GM19025 (cell line): ENCODE results near the gene PBX2.
"Not testable (repeated sequence)": the region's sequence is repeated elsewhere in the genome, so short reads cannot be mapped to it uniquely, and the experiment has no call there.

ENCODE experiments used
- ATAC-seq: cut with Tn5 transposase; IDR thresholded peaks from one replicate; pipeline ENCODE4 v1.9.1; 2021; ENCODE audit warnings: mild to moderate bottlenecking, low read depth, moderate library complexity; ENCODE audit not compliant: unreplicated experiment

Gene PBX2

DNA sequence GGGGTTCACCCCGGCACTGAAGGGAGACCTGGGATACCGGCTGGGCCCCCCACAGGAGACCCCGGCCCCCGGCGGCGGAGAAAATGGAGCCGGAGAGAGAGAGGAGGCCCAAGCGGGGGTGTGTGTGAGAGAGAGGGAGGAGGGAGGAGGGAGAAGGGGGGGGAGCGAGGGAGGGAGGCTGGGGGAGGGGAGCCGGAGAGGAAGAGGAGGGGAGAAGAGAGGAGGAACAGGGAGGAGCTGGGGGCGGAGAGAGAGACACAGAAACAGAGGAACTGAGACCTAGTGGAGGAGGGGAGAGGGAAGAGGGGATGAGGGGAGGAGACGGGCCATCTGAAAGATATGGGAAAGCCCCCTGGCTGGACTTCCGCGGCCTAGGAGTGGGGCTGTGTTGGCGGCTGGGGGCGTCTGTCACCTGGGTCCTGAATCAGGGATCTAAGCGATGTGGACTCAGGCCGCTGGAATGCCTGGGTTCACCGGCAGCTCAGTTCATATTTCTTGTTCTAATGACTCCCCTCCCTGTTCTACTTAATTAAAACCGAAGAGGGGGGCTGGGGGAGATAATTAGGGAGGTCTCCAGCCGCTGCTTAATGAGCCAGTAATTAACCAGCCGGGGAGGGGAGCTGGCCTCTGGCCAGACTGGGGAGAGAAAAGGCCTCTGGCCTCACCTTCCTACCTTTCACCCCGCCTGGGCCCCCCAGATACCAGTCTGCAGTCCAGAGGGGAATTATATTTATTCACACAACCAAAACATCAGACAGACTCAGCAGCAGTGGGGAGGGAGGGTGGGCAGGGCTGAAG lies at the start of gene PBX2:
Gene PBX2 (minus strand): TSS at position 149 of the 798 bp plus-strand sequence. CDS start 287 bp downstream, outside the sequence.
- peak; percentile 52 for ATAC-seq

DNA sequence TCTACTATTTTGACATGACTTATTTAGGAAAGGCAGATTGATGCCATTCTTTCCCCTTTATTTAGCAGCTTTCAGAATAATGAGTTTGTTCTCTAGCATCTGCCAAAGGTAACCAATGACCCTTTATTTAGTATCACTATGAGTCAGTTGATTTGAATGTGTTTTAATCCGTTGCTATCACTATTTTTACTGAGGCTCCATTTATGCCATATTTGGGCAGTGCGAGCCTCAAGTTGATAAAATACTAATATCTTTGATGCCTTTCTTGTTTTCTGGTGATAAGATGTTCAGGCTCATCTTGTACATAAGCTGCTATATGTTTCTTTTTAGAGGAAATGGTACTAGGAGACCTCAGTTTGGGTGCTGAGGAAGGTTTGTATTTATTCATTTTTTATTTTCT lies 49.5 kb upstream of the PBX2 start:
- no peak for ATAC-seq

DNA sequence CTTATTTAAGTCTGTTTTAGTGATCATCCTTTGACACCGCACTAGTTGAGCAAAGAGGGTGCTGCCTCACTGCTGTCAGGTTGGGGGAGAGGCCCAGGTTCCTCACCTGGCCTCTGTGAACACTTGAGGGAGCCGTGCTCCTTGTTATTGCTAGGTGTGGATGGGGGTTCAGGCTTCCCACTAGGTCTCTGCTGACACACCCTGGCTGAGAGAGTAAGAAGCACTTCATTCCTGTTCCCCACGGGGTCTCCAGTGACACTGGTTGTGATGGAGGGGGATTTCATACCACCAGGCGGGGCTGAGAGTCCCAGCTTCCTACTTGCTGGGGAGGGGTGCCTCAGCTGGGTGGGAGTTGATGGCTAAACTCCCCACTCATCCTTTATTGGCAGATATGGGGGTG lies 44.9 kb upstream of the PBX2 start:
- no peak for ATAC-seq

- ATAC-seq: no peak
Observed at GRCh38 chr6:32226434-32226833, 36.4 kb upstream of the PBX2 start.

- peak; percentile 58 for ATAC-seq
Observed at GRCh38 chr6:32224696-32225095, 34.7 kb upstream of the PBX2 start.

DNA sequence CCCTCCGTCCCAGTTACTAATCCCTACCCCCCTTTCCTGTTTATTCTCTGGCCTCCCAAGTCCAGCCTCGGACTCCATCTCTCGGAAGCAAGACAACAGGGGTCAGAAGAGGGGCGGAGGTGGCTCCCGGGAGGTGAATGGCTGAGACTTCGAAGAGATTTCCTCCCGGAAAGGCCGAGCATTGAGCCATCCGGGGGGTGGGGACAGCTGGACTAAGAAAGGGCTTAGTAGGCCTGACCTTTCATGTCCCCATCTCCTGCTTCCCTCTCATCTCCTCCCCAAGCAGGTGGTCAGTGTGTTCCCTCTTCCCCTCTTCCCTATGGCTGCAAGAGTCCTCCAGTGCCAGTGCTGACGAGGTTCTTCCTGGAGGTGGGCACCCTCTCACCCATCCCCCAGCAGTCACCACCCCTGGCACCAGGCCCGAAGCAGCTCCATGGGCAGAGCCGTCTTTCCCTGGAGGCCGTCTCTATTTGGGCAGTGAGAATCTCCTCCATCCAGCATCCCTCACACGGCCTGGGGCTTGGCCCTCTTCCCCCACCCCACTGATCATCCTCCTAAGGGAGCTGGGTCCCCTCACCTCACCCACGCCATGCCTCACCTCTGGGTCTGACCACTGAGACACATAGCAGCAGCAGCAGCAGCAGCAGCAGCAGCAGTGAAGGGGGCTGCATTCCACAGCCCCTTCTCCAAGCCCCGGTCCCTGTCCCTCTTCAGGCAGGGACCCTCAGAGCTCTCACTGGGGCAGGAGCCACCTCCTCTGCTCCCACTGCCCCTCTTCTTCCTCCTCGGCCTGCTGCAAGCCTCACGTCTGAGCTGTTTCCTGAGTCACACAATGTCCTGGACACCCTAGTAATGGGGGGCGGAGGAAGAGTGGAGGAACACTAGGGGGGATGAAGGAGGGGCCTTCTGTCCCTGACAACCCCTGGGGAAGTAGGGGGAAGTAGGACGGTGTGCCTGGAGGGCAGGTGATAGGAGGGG lies 33.5 kb upstream of the PBX2 start, which contains the start of gene NOTCH4:
Gene NOTCH4 (minus strand): TSS at position 810 of the 978 bp plus-strand sequence. CDS start 139 bp downstream, at position 671.
- no peak for ATAC-seq

- no peak for ATAC-seq
Observed at GRCh38 chr6:32222333-32223230, 32.6 kb upstream of the PBX2 start.

DNA sequence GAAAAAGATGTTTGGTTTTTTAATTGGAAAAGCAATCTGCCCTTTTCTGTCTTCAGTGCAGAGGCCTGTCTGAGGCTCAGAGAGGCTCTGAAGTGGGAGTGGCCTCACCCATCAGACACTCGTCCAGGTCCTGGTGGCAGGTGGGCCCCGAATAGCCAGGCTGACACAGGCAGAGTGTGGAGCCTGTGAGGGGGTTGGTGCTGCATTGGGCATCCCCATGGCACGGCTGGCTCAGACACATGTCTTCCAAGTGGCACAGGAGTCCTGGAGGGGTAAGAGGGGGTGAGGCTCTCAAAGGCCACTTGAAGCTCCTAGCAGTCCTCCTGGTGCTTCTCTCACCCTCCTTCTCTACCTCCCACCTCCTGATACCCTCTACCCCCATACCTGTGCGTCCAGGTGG lies 30.0 kb upstream of the PBX2 start:
- ATAC-seq: no peak

- ATAC-seq: no peak
Observed at GRCh38 chr6:32218167-32218566, 28.2 kb upstream of the PBX2 start.

DNA sequence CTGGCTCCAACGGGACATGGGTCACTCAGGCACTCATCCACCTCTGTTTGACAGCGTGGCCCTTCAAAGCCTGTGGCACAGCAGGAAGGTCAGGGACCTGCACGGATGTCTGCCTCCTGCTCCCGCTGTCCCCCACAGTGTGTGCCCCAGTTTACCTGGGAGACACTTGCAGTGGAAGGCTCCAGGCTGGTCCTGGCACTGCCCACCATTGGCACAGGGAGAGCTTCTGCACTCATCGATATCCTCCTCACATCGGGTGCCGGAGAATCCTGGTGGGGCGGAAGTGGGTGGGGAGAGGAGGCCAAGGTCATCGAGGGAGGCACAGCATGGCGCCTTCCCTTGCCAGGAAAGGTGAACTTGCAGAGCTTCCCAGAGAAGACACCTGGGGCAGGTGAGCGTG lies 27.0 kb upstream of the PBX2 start:
- no peak for ATAC-seq

DNA sequence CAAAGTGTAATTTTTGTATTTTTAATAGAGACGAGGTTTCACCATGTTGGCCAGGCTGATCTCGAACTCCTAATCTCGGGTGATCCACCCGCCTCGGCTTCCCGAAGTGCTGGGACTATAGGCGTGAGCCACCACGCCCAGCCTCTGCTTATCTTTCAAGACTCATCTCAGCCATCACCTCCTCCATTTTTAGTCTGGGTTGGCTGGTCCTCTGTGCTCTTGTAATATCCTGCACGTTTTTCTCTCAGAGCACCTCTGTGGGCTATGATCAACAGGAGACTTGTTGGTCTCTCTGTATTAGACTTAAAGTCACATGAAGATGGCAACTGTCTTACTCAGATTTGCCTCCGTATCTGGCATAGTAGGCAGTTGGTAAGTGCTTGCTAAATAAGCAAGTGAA lies 26.3 kb upstream of the PBX2 start:
- ATAC-seq: no peak

- no peak for ATAC-seq
Observed at GRCh38 chr6:32215617-32216016, 25.6 kb upstream of the PBX2 start.

- no peak for ATAC-seq
Observed at GRCh38 chr6:32214126-32214525, 24.1 kb upstream of the PBX2 start.

- ATAC-seq: no peak
Observed at GRCh38 chr6:32213649-32214048, 23.6 kb upstream of the PBX2 start.

GRCh38 chr6:32212076-32212760 lies 22.2 kb upstream of the PBX2 start:
- no peak for ATAC-seq

DNA sequence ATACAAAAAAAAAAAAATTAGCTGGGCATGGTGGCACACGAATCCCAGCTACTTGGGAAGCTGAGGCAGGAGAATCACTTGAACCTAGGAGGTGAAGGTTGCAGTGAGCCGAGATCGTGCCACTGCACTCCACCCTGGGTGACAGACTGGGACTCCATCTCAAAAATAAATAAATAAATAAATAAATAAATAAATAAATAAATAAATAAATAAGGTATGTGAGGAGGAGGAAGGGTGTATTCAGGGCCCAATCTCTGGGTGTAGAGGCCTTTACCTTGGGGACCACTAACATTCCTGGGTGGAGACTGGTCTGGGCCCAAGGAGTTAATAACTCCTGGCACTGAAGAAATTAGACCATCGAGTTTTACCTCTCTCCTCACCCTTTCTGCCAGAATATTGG lies 21.4 kb upstream of the PBX2 start:
- not testable (repeated sequence) for ATAC-seq

- ATAC-seq: no peak
Observed at GRCh38 chr6:32210191-32210601, 20.2 kb upstream of the PBX2 start.

GRCh38 chr6:32208996-32209395 lies 19.0 kb upstream of the PBX2 start:
- no peak for ATAC-seq

- ATAC-seq: no peak
Observed at GRCh38 chr6:32204268-32204715, 14.3 kb upstream of the PBX2 start.
